WTC11 (cell line): ENCODE measurements around the gene ATP5PB. TPM values are rescaled to one million over a fixed set of nuclear protein-coding genes. Genes with fewer than 3 reads are reported as not detected.

Experiments
- ATAC-seq: fragments of 200-7000 bp; cut with Tn5 transposase; 2 replicates; pipeline ENCODE4 v1.10.0; 2021; ENCODE audit warnings: mild to moderate bottlenecking, moderate library complexity
- CTCF ChIA-PET: fragments of 300-600 bp; sonication (Branson Sonifier 250); formaldehyde crosslinking; loops from one replicate; lab custom pipeline; 2021; ENCODE audit warnings: antibody characterized with exemption; lab: Charles Lee
- POLR2A ChIA-PET: fragments of 350-600 bp; sonication (Branson Sonifier 250); formaldehyde crosslinking; loops from one replicate; lab custom pipeline; 2021; ENCODE audit warnings: antibody characterized with exemption; lab: Charles Lee
- DNase-seq: peaks from one replicate; pipeline ENCODE4 v3.0.0; 2021; ENCODE audit warnings: low spot score
- H3K27ac Mint-ChIP-seq: 2 replicates; pipeline ENCODE4 v1.8.0; 2021; ENCODE audit warnings: mixed read lengths
- H3K27me3 Mint-ChIP-seq: 2 replicates; pipeline ENCODE4 v1.8.0; 2021; ENCODE audit warnings: low read depth, mild to moderate bottlenecking, moderate library complexity, mixed read lengths
- H3K36me3 Mint-ChIP-seq: 2 replicates; pipeline ENCODE4 v1.8.0; 2021; ENCODE audit warnings: mixed read lengths
- H3K4me1 Mint-ChIP-seq: 2 replicates; pipeline ENCODE4 v1.8.0; 2022; ENCODE audit warnings: mixed read lengths
- H3K4me3 Mint-ChIP-seq: 2 replicates; pipeline ENCODE4 v1.8.0; 2021; ENCODE audit warnings: mild to moderate bottlenecking, moderate library complexity, mixed read lengths
- H3K9me3 Mint-ChIP-seq: 2 replicates; pipeline ENCODE4 v1.8.0; 2021; ENCODE audit warnings: mixed read lengths
- CREB1 ChIP-seq: sonication (generic); formaldehyde crosslinking; IDR thresholded peaks from 2 replicates; pipeline ENCODE4 v1.8.0; 2023; ENCODE audit warnings: mild to moderate bottlenecking, missing genetic modification reagents
- ELF4 ChIP-seq: sonication (generic); formaldehyde crosslinking; IDR thresholded peaks from 2 replicates; pipeline ENCODE4 v1.8.1; 2022; ENCODE audit warnings: low read depth, mild to moderate bottlenecking, moderate library complexity, missing genetic modification reagents
- EMX1 ChIP-seq: fragments of 250-450 bp; sonication (Bioruptor Pico); IDR thresholded peaks from 2 replicates; pipeline ENCODE4 v1.8.0; 2021; ENCODE audit warnings: mild to moderate bottlenecking
- ETV6 ChIP-seq: sonication (generic); formaldehyde crosslinking; IDR thresholded peaks from 2 replicates; pipeline ENCODE4 v1.8.1; 2022; ENCODE audit warnings: mild to moderate bottlenecking, missing genetic modification reagents
- FOXP1 ChIP-seq: sonication (generic); formaldehyde crosslinking; IDR thresholded peaks from 2 replicates; pipeline ENCODE4 v1.8.0; 2022; ENCODE audit warnings: missing genetic modification reagents, mild to moderate bottlenecking, moderate library complexity, borderline replicate concordance
- GABPB1 ChIP-seq: sonication (generic); formaldehyde crosslinking; IDR thresholded peaks from 2 replicates; pipeline ENCODE4 v1.8.1; 2023; ENCODE audit warnings: mild to moderate bottlenecking, missing genetic modification reagents
- GTF2I ChIP-seq: fragments of 250-450 bp; sonication (Bioruptor Pico); conservative IDR thresholded peaks from 2 replicates; pipeline ENCODE4 v1.4.0; 2021; ENCODE audit warnings: mild to moderate bottlenecking
- MYBL2 ChIP-seq: sonication (generic); formaldehyde crosslinking; IDR thresholded peaks from 2 replicates; pipeline ENCODE4 v1.8.1; 2023; ENCODE audit warnings: mild to moderate bottlenecking, moderate library complexity, missing genetic modification reagents
- NR2C2 ChIP-seq: sonication (generic); formaldehyde crosslinking; IDR thresholded peaks from 2 replicates; pipeline ENCODE4 v1.8.0; 2022; ENCODE audit warnings: mild to moderate bottlenecking, missing genetic modification reagents
- OVOL2 ChIP-seq: fragments of 250-450 bp; sonication (Bioruptor Pico); IDR thresholded peaks from 2 replicates; pipeline ENCODE4 v1.9.0; 2021; ENCODE audit warnings: mild to moderate bottlenecking, borderline replicate concordance
- PRRX2 ChIP-seq: fragments of 250-450 bp; sonication (Bioruptor Pico); IDR thresholded peaks from 2 replicates; pipeline ENCODE4 v1.8.0; 2021; ENCODE audit warnings: mild to moderate bottlenecking
- RELA ChIP-seq: sonication (generic); formaldehyde crosslinking; IDR thresholded peaks from 2 replicates; pipeline ENCODE4 v1.8.1; 2022; ENCODE audit warnings: missing genetic modification reagents, mild to moderate bottlenecking, borderline replicate concordance
- RORB ChIP-seq: fragments of 250-450 bp; sonication (Bioruptor Pico); IDR thresholded peaks from 2 replicates; pipeline ENCODE4 v1.9.0; 2021; ENCODE audit warnings: mild to moderate bottlenecking
- TEAD1 ChIP-seq: sonication (generic); formaldehyde crosslinking; IDR thresholded peaks from 2 replicates; pipeline ENCODE4 v1.8.0; 2022; ENCODE audit warnings: mild to moderate bottlenecking, missing genetic modification reagents
- TP53 ChIP-seq: sonication (generic); formaldehyde crosslinking; IDR thresholded peaks from 2 replicates; pipeline ENCODE4 v1.8.1; 2023; ENCODE audit warnings: mild to moderate bottlenecking, missing genetic modification reagents
- ZNF121 ChIP-seq: sonication (generic); formaldehyde crosslinking; IDR thresholded peaks from 2 replicates; pipeline ENCODE4 v1.8.0; 2023; ENCODE audit warnings: missing genetic modification reagents
- ZNF138 ChIP-seq: sonication (generic); formaldehyde crosslinking; conservative IDR thresholded peaks from 2 replicates; pipeline ENCODE4 v1.8.1; 2022; ENCODE audit warnings: mild to moderate bottlenecking, moderate library complexity, missing genetic modification reagents
- ZNF219 ChIP-seq: sonication (generic); formaldehyde crosslinking; IDR thresholded peaks from 2 replicates; pipeline ENCODE4 v1.8.0; 2023; ENCODE audit warnings: missing genetic modification reagents, mild to moderate bottlenecking, borderline replicate concordance
- ZNF423 ChIP-seq: fragments of 250-450 bp; sonication (Bioruptor Pico); IDR thresholded peaks from 2 replicates; pipeline ENCODE4 v2.1.2; 2022; ENCODE audit warnings: mild to moderate bottlenecking, moderate library complexity
- total RNA-seq: library from RNA; stranded (reverse); gene quantifications from 3 replicates; pipeline ENCODE4 v1.2.3, GENCODE V29; 2021
- TF ChIP-seq, protein P1 (sequence below): sonication (generic); formaldehyde crosslinking; IDR thresholded peaks from 2 replicates; pipeline ENCODE4 v1.8.0; 2023; ENCODE audit warnings: missing genetic modification reagents
- TF ChIP-seq, protein P2 (sequence below): sonication (generic); formaldehyde crosslinking; IDR thresholded peaks from 2 replicates; pipeline ENCODE4 v1.8.1; 2022; ENCODE audit warnings: low read depth, missing genetic modification reagents, borderline replicate concordance
- TF ChIP-seq, protein P3 (sequence below): sonication (generic); formaldehyde crosslinking; IDR thresholded peaks from 2 replicates; pipeline ENCODE4 v1.8.1; 2023; ENCODE audit warnings: mild to moderate bottlenecking, missing genetic modification reagents, moderate library complexity
- TF ChIP-seq, protein P4 (sequence below): sonication (generic); formaldehyde crosslinking; IDR thresholded peaks from 2 replicates; pipeline ENCODE4 v1.8.1; 2022; ENCODE audit warnings: mild to moderate bottlenecking, missing genetic modification reagents, moderate library complexity, borderline replicate concordance
- TF ChIP-seq, protein P5 (sequence below): sonication (generic); formaldehyde crosslinking; IDR thresholded peaks from 2 replicates; pipeline ENCODE4 v1.8.0; 2022; ENCODE audit warnings: mild to moderate bottlenecking, missing genetic modification reagents
- TF ChIP-seq, protein P6 (sequence below): sonication (generic); formaldehyde crosslinking; IDR thresholded peaks from 2 replicates; pipeline ENCODE4 v1.8.0; 2023; ENCODE audit warnings: mild to moderate bottlenecking, missing genetic modification reagents
- TF ChIP-seq, protein P7 (sequence below): fragments of 250-450 bp; sonication (Bioruptor Pico); IDR thresholded peaks from 2 replicates; pipeline ENCODE4 v2.1.2; 2022; ENCODE audit warnings: mild to moderate bottlenecking, moderate library complexity

The ATP5PB gene
- total RNA-seq, 1 experiment from 2014 or later: 284 TPM

DNA sequence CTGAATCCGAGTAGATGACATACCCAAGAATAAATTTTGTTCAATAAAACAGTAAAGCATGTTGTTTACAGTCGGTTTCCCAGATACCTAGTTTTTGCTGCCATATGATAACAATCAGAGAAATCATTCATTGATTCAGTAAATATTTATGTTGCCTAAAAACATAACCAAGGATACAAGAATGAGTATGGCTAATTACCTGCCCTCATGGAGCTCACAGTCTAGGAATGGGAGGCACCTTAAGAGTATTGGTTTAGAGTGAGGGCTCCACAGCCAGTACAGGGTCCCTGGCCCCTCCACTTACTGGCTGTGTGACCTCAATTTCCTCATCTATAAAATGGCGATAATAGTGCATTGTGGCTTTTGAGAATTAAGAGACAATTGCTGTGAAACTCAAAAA, 921 bp downstream of the ATP5PB start (continued):
- no peak for TF ChIP-seq OVOL2
- TF ChIP-seq EMX1 (CRISPR knock-in tag): no peak
- TF ChIP-seq GABPB1: no peak
- TF ChIP-seq TEAD1: no peak
- TF ChIP-seq, protein P1, sequence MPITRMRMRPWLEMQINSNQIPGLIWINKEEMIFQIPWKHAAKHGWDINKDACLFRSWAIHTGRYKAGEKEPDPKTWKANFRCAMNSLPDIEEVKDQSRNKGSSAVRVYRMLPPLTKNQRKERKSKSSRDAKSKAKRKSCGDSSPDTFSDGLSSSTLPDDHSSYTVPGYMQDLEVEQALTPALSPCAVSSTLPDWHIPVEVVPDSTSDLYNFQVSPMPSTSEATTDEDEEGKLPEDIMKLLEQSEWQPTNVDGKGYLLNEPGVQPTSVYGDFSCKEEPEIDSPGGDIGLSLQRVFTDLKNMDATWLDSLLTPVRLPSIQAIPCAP (CRISPR knock-in tag): no peak

DNA sequence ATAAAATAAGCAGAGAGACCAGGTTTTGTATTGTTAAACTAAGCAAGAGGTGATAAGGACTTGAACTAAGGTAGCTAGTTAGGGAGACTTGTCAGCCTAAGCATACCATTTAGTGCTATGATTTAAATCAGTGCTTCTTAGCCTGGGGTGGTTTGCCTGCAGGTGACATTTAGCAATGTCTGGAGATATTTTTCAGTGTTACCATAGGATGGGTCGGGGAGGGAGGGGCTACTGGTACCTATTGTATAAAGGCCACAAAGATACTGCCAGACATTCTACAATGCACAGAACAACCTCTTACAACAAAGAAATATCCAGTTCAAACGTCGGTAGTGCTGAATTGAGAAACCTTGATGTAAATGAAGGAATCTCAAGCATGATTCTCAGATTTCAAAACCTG, 3.3 kb downstream of the ATP5PB start:
- Mint-ChIP-seq H3K4me1 (peaks cover 26% of the 10 kb centered on the region), H3K36me3 (peaks cover 13% of the 10 kb centered on the region), H3K4me3 (no peak overlapping the region), H3K27ac (no peak overlapping the region), H3K27me3 (no peaks in the 10 kb centered on the region), H3K9me3 (no peaks in the 10 kb centered on the region)
- ChIA-PET POLR2A (no interaction called here), CTCF (no interaction called here)
- ATAC-seq: no peak
- no peak for DNase-seq
- TF ChIP-seq ELF4 (CRISPR knock-in tag) (no peak), GTF2I (CRISPR knock-in tag) (no peak), PRRX2 (CRISPR knock-in tag) (no peak), NR2C2 (CRISPR knock-in tag) (no peak), ZNF121 (CRISPR knock-in tag) (no peak), FOXP1 (CRISPR knock-in tag) (no peak), ZNF138 (no peak)
- TF ChIP-seq, protein P2, sequence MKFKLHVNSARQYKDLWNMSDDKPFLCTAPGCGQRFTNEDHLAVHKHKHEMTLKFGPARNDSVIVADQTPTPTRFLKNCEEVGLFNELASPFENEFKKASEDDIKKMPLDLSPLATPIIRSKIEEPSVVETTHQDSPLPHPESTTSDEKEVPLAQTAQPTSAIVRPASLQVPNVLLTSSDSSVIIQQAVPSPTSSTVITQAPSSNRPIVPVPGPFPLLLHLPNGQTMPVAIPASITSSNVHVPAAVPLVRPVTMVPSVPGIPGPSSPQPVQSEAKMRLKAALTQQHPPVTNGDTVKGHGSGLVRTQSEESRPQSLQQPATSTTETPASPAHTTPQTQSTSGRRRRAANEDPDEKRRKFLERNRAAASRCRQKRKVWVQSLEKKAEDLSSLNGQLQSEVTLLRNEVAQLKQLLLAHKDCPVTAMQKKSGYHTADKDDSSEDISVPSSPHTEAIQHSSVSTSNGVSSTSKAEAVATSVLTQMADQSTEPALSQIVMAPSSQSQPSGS (CRISPR knock-in tag): no peak
- TF ChIP-seq, protein P3, sequence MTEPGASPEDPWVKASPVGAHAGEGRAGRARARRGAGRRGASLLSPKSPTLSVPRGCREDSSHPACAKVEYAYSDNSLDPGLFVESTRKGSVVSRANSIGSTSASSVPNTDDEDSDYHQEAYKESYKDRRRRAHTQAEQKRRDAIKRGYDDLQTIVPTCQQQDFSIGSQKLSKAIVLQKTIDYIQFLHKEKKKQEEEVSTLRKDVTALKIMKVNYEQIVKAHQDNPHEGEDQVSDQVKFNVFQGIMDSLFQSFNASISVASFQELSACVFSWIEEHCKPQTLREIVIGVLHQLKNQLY (CRISPR knock-in tag): no peak
- TF ChIP-seq, protein P4, sequence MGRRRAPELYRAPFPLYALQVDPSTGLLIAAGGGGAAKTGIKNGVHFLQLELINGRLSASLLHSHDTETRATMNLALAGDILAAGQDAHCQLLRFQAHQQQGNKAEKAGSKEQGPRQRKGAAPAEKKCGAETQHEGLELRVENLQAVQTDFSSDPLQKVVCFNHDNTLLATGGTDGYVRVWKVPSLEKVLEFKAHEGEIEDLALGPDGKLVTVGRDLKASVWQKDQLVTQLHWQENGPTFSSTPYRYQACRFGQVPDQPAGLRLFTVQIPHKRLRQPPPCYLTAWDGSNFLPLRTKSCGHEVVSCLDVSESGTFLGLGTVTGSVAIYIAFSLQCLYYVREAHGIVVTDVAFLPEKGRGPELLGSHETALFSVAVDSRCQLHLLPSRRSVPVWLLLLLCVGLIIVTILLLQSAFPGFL (CRISPR knock-in tag): no peak

DNA sequence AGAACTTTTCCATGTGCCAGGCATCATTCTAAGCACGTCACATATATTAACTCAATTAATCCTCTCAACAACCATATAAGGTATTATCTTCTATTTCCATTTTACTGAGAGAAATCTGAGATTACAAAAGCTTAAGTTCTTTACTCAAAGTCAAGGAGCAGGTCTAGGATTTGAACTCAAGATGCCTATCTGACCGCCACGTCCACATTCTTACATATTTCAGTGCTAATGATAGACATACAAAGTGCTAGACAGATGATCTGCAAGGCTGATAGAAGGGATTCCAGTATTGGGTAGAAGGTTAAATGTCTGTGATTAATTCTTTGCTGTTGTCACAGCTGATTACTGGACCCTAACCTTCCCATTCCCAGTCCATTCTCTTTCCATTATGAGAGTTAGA, 4.4 kb downstream of the ATP5PB start:
- peaks cover 17% of the 10 kb centered on the region for H3K4me1 Mint-ChIP-seq
- no peaks in the 10 kb centered on the region for H3K9me3 Mint-ChIP-seq
- ATAC-seq: no peak
- no peaks in the 10 kb centered on the region for H3K27me3 Mint-ChIP-seq
- DNase-seq: no peak
- peaks cover 22% of the 10 kb centered on the region for H3K36me3 Mint-ChIP-seq
- H3K27ac Mint-ChIP-seq: no peak overlapping the region
- ChIA-PET CTCF (no interaction called here), POLR2A (no interaction called here)
- H3K4me3 Mint-ChIP-seq: no peak overlapping the region
- TF ChIP-seq FOXP1 (CRISPR knock-in tag) (no peak), ETV6 (CRISPR knock-in tag) (no peak), CREB1 (CRISPR knock-in tag) (no peak), ZNF423 (no peak), ZNF219 (CRISPR knock-in tag) (no peak), TP53 (CRISPR knock-in tag) (no peak), MYBL2 (CRISPR knock-in tag) (no peak), RORB (CRISPR knock-in tag) (no peak), RELA (CRISPR knock-in tag) (no peak)
- TF ChIP-seq, protein P5, sequence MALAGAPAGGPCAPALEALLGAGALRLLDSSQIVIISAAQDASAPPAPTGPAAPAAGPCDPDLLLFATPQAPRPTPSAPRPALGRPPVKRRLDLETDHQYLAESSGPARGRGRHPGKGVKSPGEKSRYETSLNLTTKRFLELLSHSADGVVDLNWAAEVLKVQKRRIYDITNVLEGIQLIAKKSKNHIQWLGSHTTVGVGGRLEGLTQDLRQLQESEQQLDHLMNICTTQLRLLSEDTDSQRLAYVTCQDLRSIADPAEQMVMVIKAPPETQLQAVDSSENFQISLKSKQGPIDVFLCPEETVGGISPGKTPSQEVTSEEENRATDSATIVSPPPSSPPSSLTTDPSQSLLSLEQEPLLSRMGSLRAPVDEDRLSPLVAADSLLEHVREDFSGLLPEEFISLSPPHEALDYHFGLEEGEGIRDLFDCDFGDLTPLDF (CRISPR knock-in tag): no peak
- TF ChIP-seq, protein P6, sequence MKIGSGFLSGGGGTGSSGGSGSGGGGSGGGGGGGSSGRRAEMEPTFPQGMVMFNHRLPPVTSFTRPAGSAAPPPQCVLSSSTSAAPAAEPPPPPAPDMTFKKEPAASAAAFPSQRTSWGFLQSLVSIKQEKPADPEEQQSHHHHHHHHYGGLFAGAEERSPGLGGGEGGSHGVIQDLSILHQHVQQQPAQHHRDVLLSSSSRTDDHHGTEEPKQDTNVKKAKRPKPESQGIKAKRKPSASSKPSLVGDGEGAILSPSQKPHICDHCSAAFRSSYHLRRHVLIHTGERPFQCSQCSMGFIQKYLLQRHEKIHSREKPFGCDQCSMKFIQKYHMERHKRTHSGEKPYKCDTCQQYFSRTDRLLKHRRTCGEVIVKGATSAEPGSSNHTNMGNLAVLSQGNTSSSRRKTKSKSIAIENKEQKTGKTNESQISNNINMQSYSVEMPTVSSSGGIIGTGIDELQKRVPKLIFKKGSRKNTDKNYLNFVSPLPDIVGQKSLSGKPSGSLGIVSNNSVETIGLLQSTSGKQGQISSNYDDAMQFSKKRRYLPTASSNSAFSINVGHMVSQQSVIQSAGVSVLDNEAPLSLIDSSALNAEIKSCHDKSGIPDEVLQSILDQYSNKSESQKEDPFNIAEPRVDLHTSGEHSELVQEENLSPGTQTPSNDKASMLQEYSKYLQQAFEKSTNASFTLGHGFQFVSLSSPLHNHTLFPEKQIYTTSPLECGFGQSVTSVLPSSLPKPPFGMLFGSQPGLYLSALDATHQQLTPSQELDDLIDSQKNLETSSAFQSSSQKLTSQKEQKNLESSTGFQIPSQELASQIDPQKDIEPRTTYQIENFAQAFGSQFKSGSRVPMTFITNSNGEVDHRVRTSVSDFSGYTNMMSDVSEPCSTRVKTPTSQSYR (CRISPR knock-in tag): no peak
- TF ChIP-seq, protein P2 (CRISPR knock-in tag): no peak
- TF ChIP-seq, protein P7, sequence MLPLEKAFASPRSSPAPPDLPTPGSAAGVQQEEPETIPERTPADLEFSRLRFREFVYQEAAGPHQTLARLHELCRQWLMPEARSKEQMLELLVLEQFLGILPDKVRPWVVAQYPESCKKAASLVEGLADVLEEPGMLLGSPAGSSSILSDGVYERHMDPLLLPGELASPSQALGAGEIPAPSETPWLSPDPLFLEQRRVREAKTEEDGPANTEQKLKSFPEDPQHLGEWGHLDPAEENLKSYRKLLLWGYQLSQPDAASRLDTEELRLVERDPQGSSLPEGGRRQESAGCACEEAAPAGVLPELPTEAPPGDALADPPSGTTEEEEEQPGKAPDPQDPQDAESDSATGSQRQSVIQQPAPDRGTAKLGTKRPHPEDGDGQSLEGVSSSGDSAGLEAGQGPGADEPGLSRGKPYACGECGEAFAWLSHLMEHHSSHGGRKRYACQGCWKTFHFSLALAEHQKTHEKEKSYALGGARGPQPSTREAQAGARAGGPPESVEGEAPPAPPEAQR (CRISPR knock-in tag): no peak
